Breast epithelium (tissue), 3 donors: Measurements from ENCODE around the gene SLC35A3.

ENCODE experiments used
- CTCF ChIP-seq, 3 donors: fragments of 450-650 bp; IDR thresholded peaks; one replicate each; pipeline ENCODE4 v1.5.1; 2016 to 2017; ENCODE audit warnings: antibody characterized with exemption in 3 of 3, mild to moderate bottlenecking in 3 of 3, moderate library complexity in 3 of 3
- POLR2AphosphoS5 ChIP-seq, 3 donors: sonication (generic); formaldehyde crosslinking; IDR thresholded peaks; one replicate each; pipeline ENCODE4 v1.6.1; 2017; ENCODE audit warnings: antibody characterized with exemption in 3 of 3

DNA sequence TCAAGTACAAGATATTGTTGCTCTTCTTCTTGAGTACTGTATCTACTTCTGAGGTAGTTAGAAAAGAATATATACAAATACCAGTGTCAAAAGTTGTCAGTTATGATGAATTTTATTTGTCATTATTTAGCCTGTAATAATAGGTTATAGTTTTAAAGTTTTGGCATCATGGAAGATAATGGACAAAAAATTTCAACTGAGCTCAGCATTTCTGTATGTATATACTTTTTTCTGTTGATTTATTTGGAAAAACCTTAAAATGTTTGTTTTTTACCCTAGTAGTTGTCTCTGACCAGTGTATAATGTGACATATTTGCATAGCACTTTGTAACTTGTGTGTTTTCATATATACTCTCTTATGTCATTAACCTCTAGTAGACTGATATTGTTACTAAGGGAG lies 11.1 kb downstream of the SLC35A3 start:
- TF ChIP-seq CTCF (IDR thresholded peaks at IDR 0.05) (no peak), POLR2AphosphoS5 (IDR thresholded peaks at IDR 0.05) (no peak)
